NB4 (cell line): ENCODE results near the gene SYCP3.

ENCODE experiments used
- MAX ChIP-seq: IDR thresholded peaks from 2 replicates; pipeline ENCODE4 v1.6.1; 2011; ENCODE audit warnings: low read depth, low read length
- MYC ChIP-seq: IDR thresholded peaks from 2 replicates; pipeline ENCODE4 v1.6.1; 2011; ENCODE audit warnings: low read depth, low read length
- POLR2A ChIP-seq: IDR thresholded peaks from 2 replicates; pipeline ENCODE4 v1.6.1; 2011; ENCODE audit warnings: mild to moderate bottlenecking; ENCODE audit not compliant: insufficient read length; ENCODE audit errors: extremely low read depth
- TF ChIP-seq, protein P1 (sequence below): IDR thresholded peaks from one replicate; pipeline ENCODE4 v1.5.1; 2012; ENCODE audit warnings: low read depth, low read length

GRCh38 chr12:101773650-101774162 is 34.4 kb upstream of the SYCP3 start:
- TF ChIP-seq, protein P1, sequence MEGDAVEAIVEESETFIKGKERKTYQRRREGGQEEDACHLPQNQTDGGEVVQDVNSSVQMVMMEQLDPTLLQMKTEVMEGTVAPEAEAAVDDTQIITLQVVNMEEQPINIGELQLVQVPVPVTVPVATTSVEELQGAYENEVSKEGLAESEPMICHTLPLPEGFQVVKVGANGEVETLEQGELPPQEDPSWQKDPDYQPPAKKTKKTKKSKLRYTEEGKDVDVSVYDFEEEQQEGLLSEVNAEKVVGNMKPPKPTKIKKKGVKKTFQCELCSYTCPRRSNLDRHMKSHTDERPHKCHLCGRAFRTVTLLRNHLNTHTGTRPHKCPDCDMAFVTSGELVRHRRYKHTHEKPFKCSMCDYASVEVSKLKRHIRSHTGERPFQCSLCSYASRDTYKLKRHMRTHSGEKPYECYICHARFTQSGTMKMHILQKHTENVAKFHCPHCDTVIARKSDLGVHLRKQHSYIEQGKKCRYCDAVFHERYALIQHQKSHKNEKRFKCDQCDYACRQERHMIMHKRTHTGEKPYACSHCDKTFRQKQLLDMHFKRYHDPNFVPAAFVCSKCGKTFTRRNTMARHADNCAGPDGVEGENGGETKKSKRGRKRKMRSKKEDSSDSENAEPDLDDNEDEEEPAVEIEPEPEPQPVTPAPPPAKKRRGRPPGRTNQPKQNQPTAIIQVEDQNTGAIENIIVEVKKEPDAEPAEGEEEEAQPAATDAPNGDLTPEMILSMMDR: peak; percentile 92
- TF ChIP-seq POLR2A (no peak), MAX (no peak), MYC (no peak)
